PC-3 (cell line): ENCODE results near the gene CAMTA1. TPM values are rescaled to one million over a fixed set of nuclear protein-coding genes. Genes with fewer than 3 reads are reported as not detected.

Source experiments
- ATAC-seq: fragments of 200-7000 bp; cut with Tn5 transposase; 2 replicates; pipeline ENCODE4 v1.9.1; 2020; ENCODE audit warnings: mild to moderate bottlenecking, moderate library complexity
- BruUV-seq: library from RNA; stranded (reverse); fragments of 400-500 nt; replicated peaks from 2 replicates; lab custom pipeline; 2021; lab: Mats Ljungman, UMichigan
- CTCF ChIA-PET: fragments of 300-600 bp; sonication (Branson Sonifier 250); formaldehyde crosslinking; loops from one replicate; lab custom pipeline; 2022; ENCODE audit warnings: antibody characterized with exemption; lab: Charles Lee
- POLR2A ChIA-PET: fragments of 300-600 bp; sonication (Branson Sonifier 250); formaldehyde crosslinking; loops from one replicate; lab custom pipeline; 2022; ENCODE audit warnings: antibody characterized with exemption; ENCODE audit not compliant: unreplicated experiment; lab: Charles Lee
- DNase-seq: peaks from one replicate; pipeline ENCODE4 v3.0.0-alpha.2; 2015
- H2AFZ ChIP-seq: fragments of 300-600 bp; sonication (generic); 2 replicates; pipeline ENCODE4 v1.6.0; 2016; ENCODE audit warnings: antibody characterized with exemption, low read length
- H3F3A ChIP-seq: fragments of 300-600 bp; sonication (generic); one replicate; pipeline ENCODE4 v1.6.0; 2017; ENCODE audit warnings: antibody characterized with exemption, low read length, control low read depth, mild to moderate bottlenecking; ENCODE audit not compliant: unreplicated experiment
- H3K27ac ChIP-seq: fragments of 300-600 bp; sonication (generic); 2 replicates; pipeline ENCODE4 v1.5.1; 2016; ENCODE audit warnings: mild to moderate bottlenecking, low read length
- H3K27me3 ChIP-seq: fragments of 300-600 bp; sonication (generic); 2 replicates; pipeline ENCODE4 v1.6.1; 2016; ENCODE audit warnings: low read length, mixed read lengths
- H3K36me3 ChIP-seq: fragments of 300-600 bp; sonication (generic); 2 replicates; pipeline ENCODE4 v1.6.1; 2016; ENCODE audit warnings: low read depth, mixed run types, low read length, mixed read lengths
- H3K4me1 ChIP-seq: fragments of 300-600 bp; sonication (generic); 2 replicates; pipeline ENCODE4 v1.5.1; 2016; ENCODE audit warnings: low read length; ENCODE audit not compliant: insufficient read depth
- H3K4me2 ChIP-seq: fragments of 300-600 bp; sonication (generic); 2 replicates; pipeline ENCODE4 v1.6.0; 2016; ENCODE audit warnings: low read length
- H3K4me3 ChIP-seq: fragments of 300-600 bp; sonication (generic); 2 replicates; pipeline ENCODE4 v1.5.1; 2016; ENCODE audit warnings: mild to moderate bottlenecking, low read length, mixed read lengths
- H3K79me2 ChIP-seq: fragments of 300-600 bp; sonication (generic); 2 replicates; pipeline ENCODE4 v1.6.1; 2017; ENCODE audit warnings: low read length, mixed read lengths
- H3K9ac ChIP-seq: fragments of 300-600 bp; sonication (generic); 2 replicates; pipeline ENCODE4 v1.6.0; 2016; ENCODE audit warnings: mild to moderate bottlenecking, low read length
- H3K9me2 ChIP-seq: fragments of 300-600 bp; sonication (generic); replicated peaks from 2 replicates; pipeline ENCODE4 v1.6.1; 2016; ENCODE audit warnings: mixed run types, low read length, mixed read lengths
- H3K9me3 ChIP-seq: fragments of 300-600 bp; sonication (generic); 2 replicates; pipeline ENCODE4 v1.6.1; 2016; ENCODE audit warnings: low read length, mixed read lengths
- H4K20me1 ChIP-seq: fragments of 300-600 bp; sonication (generic); 2 replicates; pipeline ENCODE4 v1.6.1; 2016; ENCODE audit warnings: low read length, mixed read lengths
- EZH2 ChIP-seq: fragments of 300-600 bp; sonication (generic); IDR thresholded peaks from one replicate; pipeline ENCODE4 v1.6.1; 2017; ENCODE audit warnings: antibody characterized with exemption, mild to moderate bottlenecking, low read length; ENCODE audit not compliant: unreplicated experiment
- EZH2phosphoT487 ChIP-seq: fragments of 300-600 bp; sonication (generic); IDR thresholded peaks from 2 replicates; pipeline ENCODE4 v1.6.1; 2018; ENCODE audit warnings: mild to moderate bottlenecking, antibody characterized with exemption, low read length, borderline replicate concordance
- intact Hi-C: fragments of 100-400 bp; cut with micrococcal nuclease; formaldehyde crosslinking; loops from 2 replicates; pipeline ENCODE4 v1.9.0; 2023
- total RNA-seq: library from RNA; depleted of rRNA; stranded (reverse); fragments of >200 nt; gene quantifications from 2 replicates; pipeline ENCODE4 v1.2.3, GENCODE V29; 2014
- TF ChIP-seq, protein P1 (sequence below): fragments of 300-600 bp; sonication (generic); conservative IDR thresholded peaks from 2 replicates; pipeline ENCODE4 v1.5.1; 2017; ENCODE audit warnings: antibody characterized with exemption, low read depth, mild to moderate bottlenecking, low read length

Gene CAMTA1
- total RNA-seq, 1 experiment from 2014 or later, result 40.8 TPM

DNA sequence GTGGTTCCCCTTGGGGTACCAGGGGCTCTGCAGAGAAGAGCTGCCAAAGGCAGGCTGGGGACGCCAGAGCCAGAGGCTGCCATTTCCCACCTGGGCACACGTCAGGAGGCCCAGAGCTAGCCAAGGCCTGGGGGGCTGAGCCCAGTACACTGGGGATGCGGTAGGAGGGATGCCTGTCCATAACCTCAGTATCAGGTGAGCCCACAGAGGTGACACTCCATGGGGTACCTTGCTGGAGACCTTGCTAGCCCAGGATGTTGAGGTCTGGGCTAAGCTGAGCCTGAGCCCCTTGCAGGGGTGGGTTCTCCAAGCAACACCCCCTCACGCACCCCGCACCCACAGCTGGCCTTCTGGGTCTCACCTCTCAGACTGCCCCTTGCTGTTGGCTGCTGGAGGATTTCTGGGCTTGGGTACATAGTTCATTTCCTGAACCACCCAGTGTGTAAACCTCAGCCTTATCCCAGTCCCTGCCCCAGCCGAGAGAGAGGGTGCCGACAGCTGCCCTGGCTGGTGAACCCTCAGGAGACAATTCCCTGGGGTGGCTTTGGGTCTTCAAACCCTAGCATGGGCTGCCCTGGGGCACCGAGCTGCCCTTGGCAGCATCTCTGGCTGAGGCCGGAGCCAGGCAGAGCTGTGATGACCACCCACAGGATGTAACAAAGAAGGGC is 893.4 kb downstream of the CAMTA1 start:
- no peaks in the 10 kb centered on the region for H4K20me1 ChIP-seq
- ATAC-seq (no peak), DNase-seq (no peak)
- intact Hi-C loops, result no loop called here
- ChIA-PET POLR2A (no interaction called here), CTCF (no interaction called here)
- no peak overlapping the region for H3K4me3 ChIP-seq
- no peak overlapping the region for H3K9ac ChIP-seq
- TF ChIP-seq, protein P1, sequence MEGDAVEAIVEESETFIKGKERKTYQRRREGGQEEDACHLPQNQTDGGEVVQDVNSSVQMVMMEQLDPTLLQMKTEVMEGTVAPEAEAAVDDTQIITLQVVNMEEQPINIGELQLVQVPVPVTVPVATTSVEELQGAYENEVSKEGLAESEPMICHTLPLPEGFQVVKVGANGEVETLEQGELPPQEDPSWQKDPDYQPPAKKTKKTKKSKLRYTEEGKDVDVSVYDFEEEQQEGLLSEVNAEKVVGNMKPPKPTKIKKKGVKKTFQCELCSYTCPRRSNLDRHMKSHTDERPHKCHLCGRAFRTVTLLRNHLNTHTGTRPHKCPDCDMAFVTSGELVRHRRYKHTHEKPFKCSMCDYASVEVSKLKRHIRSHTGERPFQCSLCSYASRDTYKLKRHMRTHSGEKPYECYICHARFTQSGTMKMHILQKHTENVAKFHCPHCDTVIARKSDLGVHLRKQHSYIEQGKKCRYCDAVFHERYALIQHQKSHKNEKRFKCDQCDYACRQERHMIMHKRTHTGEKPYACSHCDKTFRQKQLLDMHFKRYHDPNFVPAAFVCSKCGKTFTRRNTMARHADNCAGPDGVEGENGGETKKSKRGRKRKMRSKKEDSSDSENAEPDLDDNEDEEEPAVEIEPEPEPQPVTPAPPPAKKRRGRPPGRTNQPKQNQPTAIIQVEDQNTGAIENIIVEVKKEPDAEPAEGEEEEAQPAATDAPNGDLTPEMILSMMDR, result no peak
- TF ChIP-seq EZH2 (no peak), EZH2phosphoT487 (no peak)
- H3K79me2 ChIP-seq, result no peaks in the 10 kb centered on the region
- H3K27ac ChIP-seq, result no peak overlapping the region
- peaks cover 43% of the 10 kb centered on the region for H3K27me3 ChIP-seq
- BruUV-seq, result no TSS peak
- no peaks in the 10 kb centered on the region for H3K36me3 ChIP-seq
- H3K4me2 ChIP-seq, result no peak overlapping the region
- H3K9me2 ChIP-seq, result no peaks in the 10 kb centered on the region
- no peaks in the 10 kb centered on the region for H3K4me1 ChIP-seq
- H2AFZ ChIP-seq, result no peak overlapping the region
- H3K9me3 ChIP-seq, result no peaks in the 10 kb centered on the region
- H3F3A ChIP-seq, result no peaks in the 10 kb centered on the region

DNA sequence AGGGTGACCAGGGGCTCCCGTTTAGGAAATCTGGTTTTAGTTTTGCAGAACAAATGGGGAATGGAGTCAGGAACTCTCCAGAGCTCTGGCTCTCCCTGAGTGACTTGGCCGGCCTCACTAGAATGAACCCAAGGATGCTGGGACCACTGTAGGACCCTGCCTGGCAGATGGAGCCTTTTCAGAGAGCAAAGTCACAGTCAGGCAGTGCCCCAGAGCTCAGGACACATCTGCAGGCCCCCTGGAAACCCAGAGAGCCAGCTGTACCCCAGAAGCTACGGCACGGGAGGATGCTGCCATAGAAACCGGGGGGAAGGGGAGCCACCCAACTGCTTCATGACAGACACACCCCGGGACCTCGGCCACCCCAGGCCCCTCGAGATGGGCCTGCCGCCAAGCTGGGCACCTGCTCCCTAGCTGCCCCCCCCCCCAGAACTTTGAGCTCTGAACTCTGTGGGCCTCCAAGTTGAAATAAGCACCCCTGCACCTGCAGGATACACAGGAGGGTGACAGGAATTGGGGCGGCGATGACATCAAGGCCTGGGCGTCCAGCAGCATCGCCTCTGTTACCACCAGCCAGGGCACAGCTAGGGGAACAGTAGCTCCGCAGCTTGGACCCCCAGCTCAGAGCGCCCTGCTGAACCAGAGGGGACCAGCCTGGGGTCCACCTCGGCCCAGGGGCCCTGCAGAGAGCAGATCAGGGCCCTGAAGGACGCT is 894.1 kb downstream of the CAMTA1 start:
- H3K4me2 ChIP-seq, result peak overlapping the region; percentile 85; the same call in 1 of the 2 replicates
- intact Hi-C loops, result no loop called here
- no peak overlapping the region for H3K27ac ChIP-seq
- no peak for DNase-seq
- H3K79me2 ChIP-seq, result no peaks in the 10 kb centered on the region
- ChIA-PET CTCF (interaction anchor here (0.6 to 1.0 kb wide), 2 partner anchors 10 to 12 kb away, joined by 4 to 6 read pairs; no protein-coding TSS in a partner anchor), POLR2A (no interaction called here)
- H3K9ac ChIP-seq, result no peak overlapping the region
- no peak overlapping the region for H2AFZ ChIP-seq
- H3F3A ChIP-seq, result no peaks in the 10 kb centered on the region
- no peak for ATAC-seq
- TF ChIP-seq, protein P1, result no peak
- TF ChIP-seq EZH2 (no peak), EZH2phosphoT487 (no peak)
- no peaks in the 10 kb centered on the region for H3K9me3 ChIP-seq
- no peak overlapping the region for H3K4me3 ChIP-seq
- no peaks in the 10 kb centered on the region for H4K20me1 ChIP-seq
- H3K4me1 ChIP-seq, result no peaks in the 10 kb centered on the region
- H3K36me3 ChIP-seq, result no peaks in the 10 kb centered on the region
- peaks cover 43% of the 10 kb centered on the region for H3K27me3 ChIP-seq
- H3K9me2 ChIP-seq, result no peaks in the 10 kb centered on the region
- no TSS peak for BruUV-seq

DNA sequence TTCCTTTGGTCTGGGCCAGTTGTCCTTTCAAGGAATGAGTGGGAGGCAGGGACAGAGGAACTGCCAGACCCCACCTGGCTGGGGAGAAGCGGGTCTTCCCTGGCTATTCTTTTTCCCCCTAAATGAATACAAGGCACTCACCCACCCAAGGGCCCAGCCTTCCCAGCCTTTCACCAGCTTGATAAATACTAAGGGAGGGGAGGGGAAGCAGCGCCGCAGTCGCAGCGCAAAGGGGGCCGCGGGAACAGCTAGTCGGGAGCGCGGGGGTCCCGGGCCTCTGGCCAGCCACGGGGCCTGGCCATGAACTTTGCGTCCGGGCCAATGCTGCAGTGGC is 894.6 kb downstream of the CAMTA1 start:
- Histone ChIP-seq H3F3A (no peaks in the 10 kb centered on the region), H3K4me1 (no peaks in the 10 kb centered on the region)
- intact Hi-C loops, result no loop called here

More for the DNA sequence above, 894.6 kb downstream of the CAMTA1 start:
- H3K27me3 ChIP-seq, result peaks cover 41% of the 10 kb centered on the region
- H3K27ac ChIP-seq, result no peak overlapping the region
- peak overlapping the region; percentile 80 for H2AFZ ChIP-seq
- ATAC-seq (no peak), DNase-seq (no peak)
- no peaks in the 10 kb centered on the region for H4K20me1 ChIP-seq
- ChIA-PET CTCF (interaction anchor here (0.6 to 1.0 kb wide), 2 partner anchors 10 to 12 kb away, joined by 4 to 6 read pairs; no protein-coding TSS in a partner anchor), POLR2A (no interaction called here)
- H3K79me2 ChIP-seq, result no peaks in the 10 kb centered on the region
- H3K4me2 ChIP-seq, result peak overlapping the region; percentile 85
- no peaks in the 10 kb centered on the region for H3K9me3 ChIP-seq
- H3K4me3 ChIP-seq, result peak overlapping the region; percentile 65
- TF ChIP-seq EZH2phosphoT487, result no peak
- TF ChIP-seq, protein P1, result no peak
- no peak for TF ChIP-seq EZH2
- no peaks in the 10 kb centered on the region for H3K36me3 ChIP-seq
- H3K9ac ChIP-seq, result no peak overlapping the region
- no peaks in the 10 kb centered on the region for H3K9me2 ChIP-seq
- no TSS peak for BruUV-seq
